Ascending aorta (tissue), 2 donors: ENCODE data around the gene RAB7B. TPM values are rescaled to one million over a fixed set of nuclear protein-coding genes. Genes with fewer than 3 reads are reported as not detected.

Experiments used
- DNase-seq, 2 donors: peaks; one replicate each; pipeline ENCODE4 v3.0.0-alpha.2; 2019; ENCODE audit warnings: low spot score in 2 of 2
- H3K27ac ChIP-seq, 2 donors: fragments of 200-600 bp; sonication (generic); one replicate each; pipeline ENCODE4 v1.5.1; 2016 to 2017; ENCODE audit warnings: mild to moderate bottlenecking in 1 of 2
- H3K27me3 ChIP-seq: fragments of 200-600 bp; sonication (generic); one replicate; pipeline ENCODE4 v1.5.1; 2017
- H3K36me3 ChIP-seq, 2 donors: fragments of 200-600 bp; sonication (generic); one replicate each; pipeline ENCODE4 v1.5.1; 2016
- H3K4me1 ChIP-seq, 2 donors: fragments of 200-600 bp; sonication (generic); one replicate each; pipeline ENCODE4 v1.5.1; 2016 to 2017; ENCODE audit warnings: mild to moderate bottlenecking in 1 of 2
- H3K4me3 ChIP-seq, 2 donors: fragments of 200-600 bp; sonication (generic); one replicate each; pipeline ENCODE4 v1.5.1; 2016 to 2017; ENCODE audit warnings: mild to moderate bottlenecking in 1 of 2
- H3K9me3 ChIP-seq, 2 donors: fragments of 200-600 bp; sonication (generic); one replicate each; pipeline ENCODE4 v1.5.1; 2016
- CTCF ChIP-seq, 3 experiments: fragments of 200-600 bp in 2 of 3; fragments of 450-650 bp in 1 of 3; sonication (generic) in 2 of 3; IDR thresholded peaks; one replicate each; pipeline ENCODE4 v1.5.1; 2016 to 2019; ENCODE audit warnings: antibody characterized with exemption in 3 of 3, mild to moderate bottlenecking in 1 of 3, moderate library complexity in 1 of 3
- intact Hi-C: fragments of 100-400 bp; cut with DNase I; formaldehyde crosslinking; loops from one replicate; pipeline ENCODE4 v1.15.1; 2023
- total RNA-seq: library from RNA; depleted of rRNA; stranded (reverse); fragments of >200 nt; gene quantifications from one replicate; pipeline ENCODE4 v1.1.0, GENCODE V29; 2016

The RAB7B gene
- total RNA-seq, 1 donor from 2014 or later, result not detected

- no peak for TF ChIP-seq CTCF (IDR thresholded peaks at IDR 0.05)
- Histone ChIP-seq H3K27me3 (no peaks in the 10 kb centered on the region), H3K4me1 (peaks cover 15 to 17% of the 10 kb centered on the region in 2 donors), H3K4me3 (no peak overlapping the region), H3K9me3 (no peaks in the 10 kb centered on the region), H3K27ac (no peak overlapping the region), H3K36me3 (no peaks in the 10 kb centered on the region)
- DNase-seq, result no peak
- intact Hi-C loops, result no loop called here
These were observed 2.6 kb upstream of the RAB7B start for GRCh38 chr1:206005778-206006180.

- peaks cover 15 to 17% of the 10 kb centered on the region in 2 donors for H3K4me1 ChIP-seq
- H3K4me3 ChIP-seq, result no peak overlapping the region
- no peaks in the 10 kb centered on the region for H3K36me3 ChIP-seq
- intact Hi-C loops, result no loop called here
- no peaks in the 10 kb centered on the region for H3K9me3 ChIP-seq
- H3K27me3 ChIP-seq, result no peaks in the 10 kb centered on the region
- DNase-seq, result no peak
- H3K27ac ChIP-seq, result no peak overlapping the region
- no peak for TF ChIP-seq CTCF (IDR thresholded peaks at IDR 0.05)
These were observed 2.0 kb upstream of the RAB7B start for GRCh38 chr1:206005234-206005633.

GRCh38 chr1:206004826-206005225, 1.6 kb upstream of the RAB7B start:
- no peak for DNase-seq
- H3K36me3 ChIP-seq, result no peaks in the 10 kb centered on the region
- H3K9me3 ChIP-seq, result no peaks in the 10 kb centered on the region
- intact Hi-C loops, result no loop called here
- no peak overlapping the region for H3K4me3 ChIP-seq
- peaks cover 15 to 17% of the 10 kb centered on the region in 2 donors for H3K4me1 ChIP-seq
- no peak overlapping the region for H3K27ac ChIP-seq
- no peak for TF ChIP-seq CTCF (IDR thresholded peaks at IDR 0.05)
- H3K27me3 ChIP-seq, result no peaks in the 10 kb centered on the region

GRCh38 chr1:206003854-206004800, 932 bp upstream of the RAB7B start:
- no peak overlapping the region for H3K4me3 ChIP-seq
- DNase-seq, result no peak
- H3K9me3 ChIP-seq, result no peaks in the 10 kb centered on the region
- H3K4me1 ChIP-seq, result peaks cover 15 to 17% of the 10 kb centered on the region in 2 donors
- no peak for TF ChIP-seq CTCF (IDR thresholded peaks at IDR 0.05)
- H3K27ac ChIP-seq, result peak overlapping the region; percentile 50 to 58
- intact Hi-C loops, result no loop called here
- H3K36me3 ChIP-seq, result no peaks in the 10 kb centered on the region
- no peaks in the 10 kb centered on the region for H3K27me3 ChIP-seq

- Histone ChIP-seq H3K27ac (peak overlapping the region in 1 of 2 donors; percentile 50), H3K36me3 (no peaks in the 10 kb centered on the region), H3K9me3 (no peaks in the 10 kb centered on the region), H3K4me3 (peak overlapping the region in 1 of 2 donors; percentile 54), H3K27me3 (no peaks in the 10 kb centered on the region), H3K4me1 (peaks cover 15 to 17% of the 10 kb centered on the region in 2 donors)
- no peak for DNase-seq
- intact Hi-C loops, result no loop called here
- TF ChIP-seq CTCF (IDR thresholded peaks at IDR 0.05), result no peak
These were observed 1.0 kb downstream of the RAB7B start for GRCh38 chr1:206002160-206002559.
